ENCODE data around the gene PHLDB1.
"Not testable (repeated sequence)": the region's sequence is repeated elsewhere in the genome, so short reads cannot be mapped to it uniquely, and the experiment has no call there.

- TF ChIP-seq CTCF (IDR thresholded peaks at IDR 0.05; ENCODE audit: borderline replicate concordance, extremely low read depth, low read length, poor library complexity, severe bottlenecking); EZH2 (IDR thresholded peaks at IDR 0.05; ENCODE audit: borderline replicate concordance, low read depth, low read length, severe bottlenecking): not testable (repeated sequence)
Observed at GRCh38 chr11:118682939-118683338, 75.5 kb downstream of the PHLDB1 start.

Data from DND-41 (cell line).